Measurements from ENCODE around the gene TUBB6.

The TUBB6 gene

GRCh38 chr18:12307701-12308385 is at the start of gene TUBB6:
TSS of gene TUBB6 (plus strand) at chr18:12308241. CDS start at chr18:12308293, 52 bp downstream.
- ATAC-seq, result peak; percentile 46

GRCh38 chr18:12258719-12259705 is 49.0 kb upstream of the TUBB6 start:
- ATAC-seq, result no peak

GRCh38 chr18:12262748-12263147 is 45.3 kb upstream of the TUBB6 start:
- no peak for ATAC-seq

- ATAC-seq, result no peak
These were observed 43.2 kb upstream of the TUBB6 start for GRCh38 chr18:12264864-12265263.

GRCh38 chr18:12271376-12272235 is 36.4 kb upstream of the TUBB6 start:
- ATAC-seq, result peak; percentile 76 to 88

- no peak for ATAC-seq
These were observed 33.2 kb upstream of the TUBB6 start for GRCh38 chr18:12274793-12275192.

- no peak for ATAC-seq
These were observed 31.1 kb upstream of the TUBB6 start for GRCh38 chr18:12276736-12277554.

GRCh38 chr18:12278215-12278671 is 29.8 kb upstream of the TUBB6 start:
- ATAC-seq, result no peak

GRCh38 chr18:12278741-12279682 is 29.0 kb upstream of the TUBB6 start:
- ATAC-seq, result no peak

GRCh38 chr18:12279781-12280531 is 28.1 kb upstream of the TUBB6 start:
- ATAC-seq, result no peak

- no peak for ATAC-seq
These were observed 26.2 kb upstream of the TUBB6 start for GRCh38 chr18:12281861-12282260.

GRCh38 chr18:12282442-12283039 is 25.5 kb upstream of the TUBB6 start:
- no peak for ATAC-seq

- no peak for ATAC-seq
These were observed 24.8 kb upstream of the TUBB6 start for GRCh38 chr18:12283256-12283655.

- no peak for ATAC-seq
These were observed 24.4 kb upstream of the TUBB6 start for GRCh38 chr18:12283666-12284065.

GRCh38 chr18:12287131-12287681 is 20.8 kb upstream of the TUBB6 start:
- ATAC-seq, result no peak

- no peak for ATAC-seq
These were observed 20.2 kb upstream of the TUBB6 start for GRCh38 chr18:12287684-12288402.

GRCh38 chr18:12288403-12288755 is 19.7 kb upstream of the TUBB6 start:
- ATAC-seq, result no peak

- ATAC-seq, result no peak
These were observed 18.0 kb upstream of the TUBB6 start for GRCh38 chr18:12290086-12290485.

Data from activated CD4-positive, CD25-positive, alpha-beta regulatory T cell treated with anti-CD3 and anti-CD28 coated beads, Interleukin-2, amount 50 U/mL, for 24 hours (primary cell).